Spinal cord (tissue), 10 donors: ENCODE data around the gene SNUPN. TPM values are rescaled to one million over a fixed set of nuclear protein-coding genes. Genes with fewer than 3 reads are reported as not detected.
A peak's percentile ranks its signal among the peaks of the same experiment; 100 is the strongest.

ENCODE experiments used
- DNase-seq, 6 donors: peaks; one replicate each; pipeline versions ENCODE4 v3.0.0 to v3.0.0-alpha.2; 2013 to 2015; ENCODE audit warnings: low spot score in 6 of 6, low read depth in 4 of 6
- H3K27ac ChIP-seq: one replicate; pipeline ENCODE4 v1.5.1; 2013; ENCODE audit warnings: low read depth, low read length, control low read depth
- H3K27me3 ChIP-seq: one replicate; pipeline ENCODE4 v1.6.1; 2013; ENCODE audit warnings: low read length; ENCODE audit not compliant: control insufficient read depth, insufficient read depth
- H3K36me3 ChIP-seq: one replicate; pipeline ENCODE4 v1.6.1; 2013; ENCODE audit warnings: low read length; ENCODE audit not compliant: control insufficient read depth, insufficient read depth
- H3K4me1 ChIP-seq: one replicate; pipeline ENCODE4 v1.6.1; 2013; ENCODE audit warnings: low read length; ENCODE audit not compliant: control insufficient read depth, insufficient read depth
- H3K4me3 ChIP-seq: one replicate; pipeline ENCODE4 v1.5.1; 2013; ENCODE audit warnings: low read depth, low read length, control low read depth
- H3K9me3 ChIP-seq: one replicate; pipeline ENCODE4 v1.6.1; 2013; ENCODE audit warnings: low read length; ENCODE audit not compliant: control insufficient read depth, insufficient read depth
- WGBS: methylation state at CpG from one replicate; pipeline ENCODE4 v1.1.5; 2013; ENCODE audit warnings: missing lambda C conversion rate; ENCODE audit not compliant: insufficient coverage; 5-methylcytosine and 5-hydroxymethylcytosine counted together
- polyA plus RNA-seq, 2 donors: library from polyadenylated mRNA; unstranded; fragments of 120-200 nt; gene quantifications; one replicate each; pipeline ENCODE4 v1.2.1, GENCODE V29; 2013; ENCODE audit not compliant: insufficient read length in 2 of 2
- total RNA-seq, 2 donors: library from RNA; depleted of rRNA in 1 of 2; stranded (reverse); fragments of 120-200 nt in 1 of 2; fragments of >200 nt in 1 of 2; gene quantifications; one replicate each; pipeline versions ENCODE4 v1.2.3 to v1.2.4, GENCODE V29; 2013 to 2014
- donor health status: healthy.

The SNUPN gene
- total and polyA plus RNA-seq, 4 donors, result 23.8 to 34.8 (median 27.3) TPM

DNA sequence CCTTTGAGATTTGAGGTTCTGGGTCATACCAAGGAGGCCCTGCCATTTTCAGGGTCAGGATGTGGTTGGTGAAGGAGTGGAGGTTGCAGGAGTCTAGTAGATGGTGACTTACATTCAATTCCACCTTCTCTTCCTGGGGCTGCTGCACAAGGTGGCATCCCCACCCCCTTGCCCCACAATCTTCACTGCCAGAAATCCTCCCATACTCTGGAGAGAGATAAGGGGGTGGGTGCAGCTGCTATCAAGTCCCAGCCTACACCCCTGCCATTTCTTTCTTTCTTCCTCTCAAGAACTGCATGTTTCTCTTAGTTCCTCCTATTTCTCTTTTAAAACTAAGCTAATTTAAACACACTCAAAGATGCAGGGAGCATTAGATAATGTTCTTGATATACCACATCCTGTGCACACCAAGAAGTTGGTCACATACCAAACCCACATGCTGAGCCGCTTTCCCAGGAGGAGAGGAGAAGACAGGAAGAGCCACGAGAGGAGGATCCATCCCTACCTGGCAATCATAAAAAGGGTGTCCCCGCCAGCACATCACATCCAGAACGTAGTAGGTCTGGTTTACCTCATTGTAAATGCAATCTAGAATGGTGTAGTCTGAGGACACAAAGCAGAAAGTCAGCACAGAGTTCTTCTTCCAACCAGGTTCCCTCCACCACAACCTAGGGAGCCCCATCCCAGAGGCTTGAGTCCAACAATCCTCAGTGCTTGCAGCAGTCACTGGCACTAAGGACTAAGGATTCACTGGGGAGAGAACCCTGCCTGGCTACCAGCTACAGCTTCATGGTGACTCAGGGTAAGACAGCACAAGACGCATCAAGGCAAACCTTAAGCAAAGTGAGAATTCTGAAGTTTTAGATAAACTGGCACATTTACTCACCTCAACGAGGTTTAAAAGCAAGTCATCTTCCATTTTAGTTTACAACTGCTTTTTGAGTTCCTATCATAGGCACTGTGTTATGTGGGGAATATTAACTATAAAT, 18.5 kb downstream of the SNUPN start:
- 100% methylated on average over 2 of the region's 6 CpGs for WGBS
- H3K36me3 ChIP-seq, result peaks cover 72% of the 10 kb centered on the region
- H3K27me3 ChIP-seq, result no peaks in the 10 kb centered on the region
- DNase-seq, result no peak
- H3K9me3 ChIP-seq, result no peaks in the 10 kb centered on the region
- H3K4me3 ChIP-seq, result no peak overlapping the region
- H3K27ac ChIP-seq, result no peak overlapping the region
- no peaks in the 10 kb centered on the region for H3K4me1 ChIP-seq

DNA sequence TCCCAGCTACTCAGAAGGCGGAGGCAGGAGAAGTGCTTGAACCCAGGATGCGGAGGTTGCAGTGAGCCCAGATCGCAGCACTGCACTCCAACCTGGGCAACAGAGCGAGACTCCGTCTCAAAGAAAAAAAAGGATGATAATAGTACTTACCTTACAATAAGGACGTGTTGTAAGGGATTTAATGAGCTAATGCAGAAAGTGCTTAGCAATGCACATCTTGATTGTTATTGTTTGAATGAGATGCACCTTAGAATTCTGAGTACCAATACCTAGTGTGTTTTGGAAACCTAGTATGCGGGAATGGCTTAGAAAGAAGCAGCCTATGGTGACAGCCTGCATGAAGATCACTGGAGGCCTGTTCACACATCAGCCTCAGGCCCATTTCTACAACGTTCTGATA, 19.5 kb downstream of the SNUPN start:
- Histone ChIP-seq H3K4me1 (no peaks in the 10 kb centered on the region), H3K27me3 (no peaks in the 10 kb centered on the region), H3K4me3 (no peak overlapping the region), H3K27ac (no peak overlapping the region), H3K36me3 (peaks cover 67% of the 10 kb centered on the region), H3K9me3 (no peaks in the 10 kb centered on the region)
- WGBS, result 91% methylated on average over 4 of the region's 8 CpGs
- DNase-seq, result no peak

DNA sequence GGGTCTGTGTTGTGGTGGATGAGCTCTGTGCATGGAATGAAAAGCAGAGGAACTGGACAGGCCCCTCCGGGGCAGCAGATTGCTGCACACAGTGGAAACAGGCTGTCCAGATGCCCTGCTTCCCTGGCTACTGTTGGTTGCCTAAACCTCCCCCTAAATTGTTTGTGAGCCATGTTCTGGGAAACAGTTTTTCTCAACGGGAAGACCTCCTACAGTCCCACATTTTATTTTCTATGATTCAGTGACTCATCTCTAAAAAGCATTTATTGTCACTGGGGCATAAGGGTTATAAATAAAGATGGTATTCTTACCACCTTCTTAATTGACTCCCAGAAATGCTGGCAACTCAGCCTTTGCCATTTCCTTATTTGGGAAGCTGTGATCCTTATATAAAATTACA, 26.1 kb downstream of the SNUPN start:
- Histone ChIP-seq H3K27ac (no peak overlapping the region), H3K36me3 (peaks cover 57% of the 10 kb centered on the region), H3K4me1 (no peaks in the 10 kb centered on the region), H3K27me3 (no peaks in the 10 kb centered on the region), H3K9me3 (no peaks in the 10 kb centered on the region), H3K4me3 (no peak overlapping the region)
- WGBS, result 60% methylated on average over 1 of the region's 2 CpGs
- DNase-seq, result no peak

DNA sequence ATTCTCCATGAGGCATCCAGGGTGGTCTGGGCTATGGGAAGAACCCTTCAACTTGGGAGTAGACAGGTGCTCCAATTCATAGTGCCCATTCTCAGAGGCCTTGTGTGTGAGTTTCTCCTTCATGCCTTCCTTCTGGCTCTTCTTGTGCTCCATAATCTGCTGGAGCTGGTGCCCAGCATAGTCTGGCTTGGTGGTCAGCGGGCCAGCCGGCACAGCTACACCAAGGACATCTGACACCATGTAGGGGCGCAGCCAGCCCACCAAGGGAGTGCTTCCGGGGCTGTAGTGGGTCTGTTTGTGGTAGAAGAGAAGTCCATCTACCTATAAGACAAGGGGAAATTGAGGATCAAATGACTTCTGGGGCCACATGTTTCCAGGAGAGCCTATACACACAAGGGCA, 27.2 kb downstream of the SNUPN start:
- no peaks in the 10 kb centered on the region for H3K27me3 ChIP-seq
- H3K4me1 ChIP-seq, result no peaks in the 10 kb centered on the region
- no peak for DNase-seq
- H3K4me3 ChIP-seq, result no peak overlapping the region
- 83% methylated on average over 2 of the region's 4 CpGs for WGBS
- H3K36me3 ChIP-seq, result peaks cover 59% of the 10 kb centered on the region
- no peak overlapping the region for H3K27ac ChIP-seq
- no peaks in the 10 kb centered on the region for H3K9me3 ChIP-seq

DNA sequence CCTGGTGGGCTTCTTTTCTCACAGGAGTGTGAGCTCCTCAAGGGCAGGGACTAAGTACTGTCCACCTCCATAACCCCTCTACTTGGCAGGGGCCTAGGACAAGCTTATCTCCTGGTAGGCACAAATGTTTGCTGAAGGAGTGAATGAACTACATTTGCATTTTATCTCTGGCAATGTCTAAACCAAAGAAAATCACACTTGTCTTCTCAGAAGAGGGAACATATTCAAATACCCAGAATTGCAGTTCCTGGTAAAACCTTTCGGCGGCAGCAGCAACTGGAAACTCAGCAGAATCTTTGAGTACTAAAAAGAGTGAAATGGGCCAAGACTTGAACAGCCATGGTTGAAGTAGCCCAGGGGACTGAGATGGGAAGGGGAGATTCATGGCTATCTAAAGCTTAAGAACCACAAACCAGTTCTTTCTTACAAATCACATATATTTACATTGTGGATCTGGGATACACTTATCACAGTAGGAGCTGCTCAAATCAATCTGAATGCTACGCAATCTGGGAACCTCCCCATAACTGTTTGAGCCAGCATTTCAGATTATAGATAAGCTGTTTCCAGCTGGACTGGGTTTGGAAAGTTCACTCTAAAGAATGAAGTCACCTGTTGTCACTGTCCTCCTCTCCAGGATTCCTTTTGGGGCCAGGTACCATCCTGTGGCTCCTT, 27.7 kb downstream of the SNUPN start:
- Histone ChIP-seq H3K9me3 (no peaks in the 10 kb centered on the region), H3K27me3 (no peaks in the 10 kb centered on the region), H3K27ac (no peak overlapping the region), H3K4me1 (no peaks in the 10 kb centered on the region), H3K4me3 (no peak overlapping the region), H3K36me3 (peaks cover 62% of the 10 kb centered on the region)
- 71% methylated on average over 3 of the region's 3 CpGs for whole genome bisulfite sequencing
- DNase-seq, result peak in 1 of 6 donors; percentile 3

DNA sequence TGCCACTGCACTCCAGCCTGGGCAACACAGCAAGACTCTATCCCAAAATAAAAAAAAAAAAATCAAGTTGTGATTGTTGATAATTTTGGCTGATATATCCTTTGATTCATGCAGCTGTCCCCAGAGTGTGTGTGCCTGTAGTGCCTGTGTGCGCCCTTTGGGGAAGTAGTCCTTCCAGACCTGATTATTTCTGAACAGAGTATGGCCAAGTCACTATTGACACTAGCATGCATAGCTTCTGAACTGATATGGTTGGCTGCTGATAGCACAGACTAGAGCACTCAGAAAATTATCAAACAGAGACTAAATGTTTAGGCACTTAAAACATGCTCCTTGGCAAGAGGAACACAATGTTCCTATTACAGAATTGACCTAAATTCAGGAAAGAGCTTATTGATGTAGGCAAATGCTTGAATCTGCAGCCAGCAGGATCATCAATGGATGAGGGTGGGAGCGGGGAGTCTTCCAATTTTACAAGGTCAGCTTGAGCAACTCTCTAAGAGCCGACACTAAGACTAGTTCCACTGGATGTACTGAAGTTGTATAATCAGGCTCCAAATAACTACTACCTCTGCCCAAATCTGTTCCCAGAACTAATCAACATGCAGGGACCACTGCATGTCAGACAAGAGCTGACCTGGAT, 28.7 kb downstream of the SNUPN start:
- Histone ChIP-seq H3K9me3 (no peaks in the 10 kb centered on the region), H3K4me3 (no peak overlapping the region), H3K36me3 (peaks cover 60% of the 10 kb centered on the region), H3K27ac (no peak overlapping the region), H3K27me3 (no peaks in the 10 kb centered on the region), H3K4me1 (no peaks in the 10 kb centered on the region)
- DNase-seq, result no peak
- 100% methylated on average over 1 of the region's 3 CpGs for WGBS

DNA sequence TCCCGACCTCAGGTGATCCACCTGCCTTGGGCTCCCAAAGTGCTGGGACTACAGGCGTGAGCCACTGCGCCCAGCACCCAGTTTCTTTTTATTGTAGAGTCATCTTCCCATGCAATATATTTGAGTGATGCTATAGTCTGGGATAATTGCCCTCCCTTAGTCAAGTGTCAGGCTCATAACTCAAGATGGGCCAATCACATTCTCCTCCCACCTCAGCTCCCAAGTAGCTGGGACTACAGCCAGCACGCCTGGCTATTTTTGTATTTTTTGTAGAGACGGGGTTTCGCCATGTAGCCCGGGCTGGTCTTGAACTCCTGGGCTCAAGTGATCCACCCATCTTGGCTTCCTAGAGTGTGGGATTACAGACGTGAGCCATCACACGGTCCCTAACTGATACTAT, 31.2 kb downstream of the SNUPN start:
- WGBS, result 92% methylated on average over 7 of the region's 9 CpGs
- DNase-seq, result no peak
- Histone ChIP-seq H3K9me3 (no peaks in the 10 kb centered on the region), H3K27me3 (no peaks in the 10 kb centered on the region), H3K4me1 (no peaks in the 10 kb centered on the region), H3K36me3 (peaks cover 54% of the 10 kb centered on the region), H3K27ac (no peak overlapping the region), H3K4me3 (no peak overlapping the region)

DNA sequence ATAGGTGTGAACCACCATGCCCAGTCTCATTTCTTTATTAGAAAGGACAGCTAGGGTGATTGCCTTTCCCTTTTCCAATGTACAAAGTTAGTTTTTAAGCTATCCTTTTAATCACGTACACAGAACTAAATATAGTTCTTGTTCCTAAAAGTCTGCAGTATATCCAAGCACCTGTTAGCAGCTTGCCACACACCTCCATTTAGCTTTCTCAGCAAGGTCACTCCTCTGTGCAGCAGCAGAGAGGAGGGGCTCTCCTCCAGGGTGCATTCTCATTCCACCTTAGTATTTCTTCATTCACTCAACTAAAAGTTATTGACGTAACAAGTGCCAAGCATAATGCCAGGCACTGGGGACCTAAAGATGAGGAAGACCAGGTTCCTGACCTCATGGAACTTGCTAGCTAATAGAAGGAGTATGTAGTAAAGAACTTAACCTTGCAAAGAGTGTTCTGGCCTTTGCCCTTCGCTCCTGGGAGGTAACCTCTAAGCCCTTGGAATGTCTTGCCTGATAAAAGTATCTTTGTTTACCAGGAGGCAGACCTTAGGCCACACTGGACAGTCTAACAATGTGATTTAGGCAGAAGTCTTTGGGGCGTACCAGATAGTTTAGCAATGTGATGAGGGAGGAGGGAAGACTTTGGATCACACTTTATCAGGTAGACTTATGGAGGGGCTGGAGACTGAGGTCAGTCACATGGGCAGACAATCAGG, 33.7 kb downstream of the SNUPN start:
- no peaks in the 10 kb centered on the region for H3K4me1 ChIP-seq
- peaks cover 42% of the 10 kb centered on the region for H3K36me3 ChIP-seq
- no peak for DNase-seq
- H3K27me3 ChIP-seq, result no peaks in the 10 kb centered on the region
- H3K9me3 ChIP-seq, result no peaks in the 10 kb centered on the region
- H3K27ac ChIP-seq, result no peak overlapping the region
- 100% methylated on average over 2 of the region's 4 CpGs for WGBS
- no peak overlapping the region for H3K4me3 ChIP-seq

DNA sequence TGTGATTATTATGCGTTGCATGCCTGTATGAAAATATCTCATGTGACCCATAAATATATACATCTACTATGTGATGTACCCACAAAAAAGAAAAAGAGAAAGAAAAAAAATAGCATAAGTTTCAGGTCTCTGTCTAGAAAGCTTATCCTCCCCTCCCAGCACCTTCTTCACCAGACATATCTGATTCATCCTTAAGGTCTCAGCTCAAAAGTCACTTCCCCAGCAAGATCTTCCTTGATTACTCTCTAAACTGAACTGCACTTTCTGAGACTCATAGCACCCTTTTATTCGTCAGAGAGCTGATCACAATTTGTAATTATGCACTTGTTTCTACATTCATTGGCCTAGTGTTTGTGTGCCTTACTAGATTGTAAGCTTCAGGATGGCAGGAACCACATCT, 35.3 kb downstream of the SNUPN start:
- peaks cover 30% of the 10 kb centered on the region for H3K36me3 ChIP-seq
- no peak for DNase-seq
- no peak overlapping the region for H3K4me3 ChIP-seq
- H3K9me3 ChIP-seq, result no peaks in the 10 kb centered on the region
- H3K27ac ChIP-seq, result no peak overlapping the region
- H3K27me3 ChIP-seq, result no peaks in the 10 kb centered on the region
- no peaks in the 10 kb centered on the region for H3K4me1 ChIP-seq
- WGBS, result no CpG with 5 or more reads among the region's 2 CpGs
